GM23338 (cell line): ENCODE data around the gene RPN1. TPM values are rescaled to one million over a fixed set of nuclear protein-coding genes. Genes with fewer than 3 reads are reported as not detected.

ENCODE experiments used
- ATAC-seq: fragments of 200-7000 bp; cut with Tn5 transposase; 3 replicates; pipeline ENCODE4 v1.9.1; 2020
- DNase-seq: peaks from one replicate; pipeline ENCODE4 v3.0.0-alpha.2; 2015; ENCODE audit warnings: low spot score
- H2AFZ ChIP-seq: fragments of 200-600 bp; sonication (generic); 2 replicates; pipeline ENCODE4 v1.8.0; 2016; ENCODE audit warnings: antibody characterized with exemption, mild to moderate bottlenecking, moderate library complexity
- H3F3A ChIP-seq: fragments of 200-600 bp; sonication (generic); replicated peaks from 2 replicates; pipeline ENCODE4 v1.8.0; 2017; ENCODE audit warnings: antibody characterized with exemption, mixed run types, low read depth
- H3K27ac ChIP-seq: fragments of 200-600 bp; sonication (generic); 2 replicates; pipeline ENCODE4 v1.6.1; 2016; ENCODE audit warnings: low read depth
- H3K27me3 ChIP-seq: fragments of 200-600 bp; sonication (generic); 2 replicates; pipeline ENCODE4 v1.8.0; 2016; ENCODE audit warnings: mild to moderate bottlenecking, mixed run types, moderate library complexity; ENCODE audit not compliant: insufficient read depth
- H3K36me3 ChIP-seq: fragments of 200-600 bp; sonication (generic); 2 replicates; pipeline ENCODE4 v1.8.0; 2016; ENCODE audit warnings: mild to moderate bottlenecking; ENCODE audit not compliant: insufficient read depth
- H3K4me1 ChIP-seq: fragments of 200-600 bp; sonication (generic); 2 replicates; pipeline ENCODE4 v1.8.0; 2016; ENCODE audit warnings: mild to moderate bottlenecking, moderate library complexity; ENCODE audit not compliant: insufficient read depth
- H3K4me2 ChIP-seq: fragments of 200-600 bp; sonication (generic); 2 replicates; pipeline ENCODE4 v1.7.1; 2017; ENCODE audit warnings: mixed run types
- H3K4me3 ChIP-seq: fragments of 200-600 bp; sonication (generic); 2 replicates; pipeline ENCODE4 v1.6.1; 2016; ENCODE audit warnings: mixed run types
- H3K79me2 ChIP-seq: fragments of 200-600 bp; sonication (generic); replicated peaks from 2 replicates; pipeline ENCODE4 v1.8.0; 2017; ENCODE audit warnings: mild to moderate bottlenecking; ENCODE audit not compliant: insufficient read depth
- H3K9me2 ChIP-seq: fragments of 200-600 bp; sonication (generic); 2 replicates; pipeline ENCODE4 v1.8.0; 2017; ENCODE audit not compliant: insufficient read depth
- H4K20me1 ChIP-seq: fragments of 200-600 bp; sonication (generic); replicated peaks from 2 replicates; pipeline ENCODE4 v1.8.0; 2017; ENCODE audit warnings: mild to moderate bottlenecking; ENCODE audit not compliant: insufficient read depth
- H3K27ac Mint-ChIP-seq: 2 replicates; pipeline ENCODE4 v1.8.0; 2020; ENCODE audit warnings: inconsistent platforms, mild to moderate bottlenecking, moderate library complexity, mixed read lengths
- H3K27me3 Mint-ChIP-seq: 3 replicates; pipeline ENCODE4 v1.8.0; 2022; ENCODE audit warnings: low read depth, mild to moderate bottlenecking, moderate library complexity, mixed read lengths, inconsistent platforms; ENCODE audit not compliant: insufficient read depth, poor library complexity
- H3K36me3 Mint-ChIP-seq: 3 replicates; pipeline ENCODE4 v1.8.0; 2021; ENCODE audit warnings: low read depth, mild to moderate bottlenecking, inconsistent platforms, moderate library complexity, mixed read lengths
- H3K4me1 Mint-ChIP-seq: 3 replicates; pipeline ENCODE4 v1.8.0; 2020; ENCODE audit warnings: mild to moderate bottlenecking, inconsistent platforms, mixed read lengths
- H3K4me3 Mint-ChIP-seq: 3 replicates; pipeline ENCODE4 v1.8.0; 2021; ENCODE audit warnings: moderate library complexity, mild to moderate bottlenecking, inconsistent platforms, mixed read lengths
- H3K9me3 Mint-ChIP-seq: 3 replicates; pipeline ENCODE4 v1.8.0; 2020; ENCODE audit warnings: moderate library complexity, mild to moderate bottlenecking, inconsistent platforms, mixed read lengths
- CREB1 ChIP-seq: fragments of 250-450 bp; sonication (Bioruptor Pico); IDR thresholded peaks from 2 replicates; pipeline ENCODE4 v1.5.0; 2020; ENCODE audit warnings: low read depth, mild to moderate bottlenecking, moderate library complexity
- EZH2 ChIP-seq: fragments of 200-600 bp; sonication (generic); IDR thresholded peaks from one replicate; pipeline ENCODE4 v1.8.0; 2017; ENCODE audit warnings: antibody characterized with exemption, mild to moderate bottlenecking, low read depth; ENCODE audit not compliant: unreplicated experiment
- EZH2phosphoT487 ChIP-seq: fragments of 200-600 bp; sonication (generic); IDR thresholded peaks from one replicate; pipeline ENCODE4 v1.8.1; 2018; ENCODE audit warnings: antibody characterized with exemption; ENCODE audit not compliant: unreplicated experiment
- JUNB ChIP-seq: IDR thresholded peaks from one replicate; pipeline ENCODE4 v1.6.1; 2016; ENCODE audit warnings: antibody characterized with exemption; ENCODE audit not compliant: unreplicated experiment
- NANOG ChIP-seq: IDR thresholded peaks from 2 replicates; pipeline ENCODE4 v1.6.1; 2016; ENCODE audit warnings: antibody characterized with exemption, borderline replicate concordance
- POLR2AphosphoS5 ChIP-seq: IDR thresholded peaks from 2 replicates; pipeline ENCODE4 v1.6.1; 2016; ENCODE audit warnings: antibody characterized with exemption, low read depth
- STAT1 ChIP-seq: IDR thresholded peaks from one replicate; pipeline ENCODE4 v1.6.1; 2016; ENCODE audit warnings: antibody characterized with exemption; ENCODE audit not compliant: unreplicated experiment
- ZNF114 ChIP-seq: fragments of 250-450 bp; sonication (Bioruptor Pico); IDR thresholded peaks from 2 replicates; pipeline ENCODE4 v1.5.0; 2020; ENCODE audit warnings: mild to moderate bottlenecking, moderate library complexity
- ZNF331 ChIP-seq: fragments of 250-450 bp; sonication (Bioruptor Pico); IDR thresholded peaks from 2 replicates; pipeline ENCODE4 v1.5.0; 2020; ENCODE audit warnings: low read depth, mild to moderate bottlenecking, moderate library complexity
- polyA plus RNA-seq: library from polyadenylated mRNA; unstranded; fragments of >200 nt; fragmentation: Nextera tagmentation; extraction: Ambion mirVana; gene quantifications from 2 replicates; pipeline ENCODE4 v1.2.1, GENCODE V29; 2016
- total RNA-seq: library from RNA; depleted of rRNA; stranded (reverse); fragments of >200 nt; shearing (Covaris generic); gene quantifications from 2 replicates; pipeline ENCODE4 v1.2.3, GENCODE V29; 2014
- TF ChIP-seq, protein P1 (sequence below): IDR thresholded peaks from one replicate; pipeline ENCODE4 v1.6.1; 2018; ENCODE audit warnings: antibody characterized with exemption; ENCODE audit not compliant: unreplicated experiment
- TF ChIP-seq, protein P2 (sequence below): fragments of 250-450 bp; sonication (Bioruptor Pico); IDR thresholded peaks from 2 replicates; pipeline ENCODE4 v1.5.0; 2020; ENCODE audit warnings: mild to moderate bottlenecking, moderate library complexity
- TF ChIP-seq, protein P3 (sequence below): IDR thresholded peaks from 2 replicates; pipeline ENCODE4 v1.6.1; 2016; ENCODE audit warnings: antibody characterized with exemption
- TF ChIP-seq, protein P4 (sequence below), 2 experiments: fragments of 200-600 bp in 1 of 2; sonication (generic) in 1 of 2; conservative IDR thresholded peaks; 2 replicates each; pipeline versions ENCODE4 v1.5.1 to v1.6.1; 2016 to 2017; ENCODE audit warnings: antibody characterized with exemption in 2 of 2, low read depth in 2 of 2, mild to moderate bottlenecking in 2 of 2, moderate library complexity in 1 of 2

The RPN1 gene
- total and polyA plus RNA-seq, 2 experiments from 2014 or later: 111 to 231 TPM

DNA sequence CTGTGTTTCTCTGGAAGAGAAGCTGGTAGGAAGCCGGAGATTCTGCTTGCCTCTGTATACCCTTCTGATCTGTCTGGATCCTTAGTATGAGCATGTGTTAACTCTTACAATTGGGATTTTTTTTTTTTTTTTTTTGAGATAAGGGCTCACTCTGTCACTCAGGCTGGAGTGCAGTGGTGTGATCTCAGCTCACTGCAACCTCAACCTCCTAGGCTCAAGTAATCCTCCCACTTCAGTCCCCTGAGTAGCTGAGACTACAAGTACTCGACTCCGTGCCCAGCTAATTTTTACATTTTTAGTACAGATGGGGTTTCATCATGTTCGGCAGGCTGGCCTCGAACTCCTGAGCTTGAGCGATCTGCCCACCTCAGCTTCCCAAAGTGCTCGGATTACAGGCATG is 44.5 kb downstream of the RPN1 start:
- no peak overlapping the region for H3K4me3 Mint-ChIP-seq
- no peaks in the 10 kb centered on the region for H3K4me1 Mint-ChIP-seq
- no peaks in the 10 kb centered on the region for H3K36me3 ChIP-seq
- H3K27ac Mint-ChIP-seq: no peak overlapping the region
- H3K27me3 ChIP-seq: no peaks in the 10 kb centered on the region
- peaks cover 14% of the 10 kb centered on the region for H3K27me3 Mint-ChIP-seq
- H3K4me2 ChIP-seq: no peak overlapping the region
- no peak overlapping the region for H3K4me3 ChIP-seq
- no peaks in the 10 kb centered on the region; the same call in 1 of the 2 replicates for H4K20me1 ChIP-seq
- H3K9me2 ChIP-seq: no peaks in the 10 kb centered on the region
- no peak for ATAC-seq
- no peak overlapping the region for H2AFZ ChIP-seq
- no peaks in the 10 kb centered on the region for H3F3A ChIP-seq
- H3K79me2 ChIP-seq: no peaks in the 10 kb centered on the region
- H3K4me1 ChIP-seq: no peaks in the 10 kb centered on the region
- H3K27ac ChIP-seq: no peak overlapping the region
- no peak for DNase-seq
- H3K9me3 Mint-ChIP-seq: no peaks in the 10 kb centered on the region
- TF ChIP-seq EZH2phosphoT487 (no peak), ZNF331 (CRISPR knock-in tag) (no peak), NANOG (no peak), ZNF114 (no peak), EZH2 (no peak), CREB1 (no peak), STAT1 (no peak), JUNB (no peak), POLR2AphosphoS5 (no peak)
- TF ChIP-seq, protein P1, sequence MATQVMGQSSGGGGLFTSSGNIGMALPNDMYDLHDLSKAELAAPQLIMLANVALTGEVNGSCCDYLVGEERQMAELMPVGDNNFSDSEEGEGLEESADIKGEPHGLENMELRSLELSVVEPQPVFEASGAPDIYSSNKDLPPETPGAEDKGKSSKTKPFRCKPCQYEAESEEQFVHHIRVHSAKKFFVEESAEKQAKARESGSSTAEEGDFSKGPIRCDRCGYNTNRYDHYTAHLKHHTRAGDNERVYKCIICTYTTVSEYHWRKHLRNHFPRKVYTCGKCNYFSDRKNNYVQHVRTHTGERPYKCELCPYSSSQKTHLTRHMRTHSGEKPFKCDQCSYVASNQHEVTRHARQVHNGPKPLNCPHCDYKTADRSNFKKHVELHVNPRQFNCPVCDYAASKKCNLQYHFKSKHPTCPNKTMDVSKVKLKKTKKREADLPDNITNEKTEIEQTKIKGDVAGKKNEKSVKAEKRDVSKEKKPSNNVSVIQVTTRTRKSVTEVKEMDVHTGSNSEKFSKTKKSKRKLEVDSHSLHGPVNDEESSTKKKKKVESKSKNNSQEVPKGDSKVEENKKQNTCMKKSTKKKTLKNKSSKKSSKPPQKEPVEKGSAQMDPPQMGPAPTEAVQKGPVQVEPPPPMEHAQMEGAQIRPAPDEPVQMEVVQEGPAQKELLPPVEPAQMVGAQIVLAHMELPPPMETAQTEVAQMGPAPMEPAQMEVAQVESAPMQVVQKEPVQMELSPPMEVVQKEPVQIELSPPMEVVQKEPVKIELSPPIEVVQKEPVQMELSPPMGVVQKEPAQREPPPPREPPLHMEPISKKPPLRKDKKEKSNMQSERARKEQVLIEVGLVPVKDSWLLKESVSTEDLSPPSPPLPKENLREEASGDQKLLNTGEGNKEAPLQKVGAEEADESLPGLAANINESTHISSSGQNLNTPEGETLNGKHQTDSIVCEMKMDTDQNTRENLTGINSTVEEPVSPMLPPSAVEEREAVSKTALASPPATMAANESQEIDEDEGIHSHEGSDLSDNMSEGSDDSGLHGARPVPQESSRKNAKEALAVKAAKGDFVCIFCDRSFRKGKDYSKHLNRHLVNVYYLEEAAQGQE: no peak
- TF ChIP-seq, protein P2, sequence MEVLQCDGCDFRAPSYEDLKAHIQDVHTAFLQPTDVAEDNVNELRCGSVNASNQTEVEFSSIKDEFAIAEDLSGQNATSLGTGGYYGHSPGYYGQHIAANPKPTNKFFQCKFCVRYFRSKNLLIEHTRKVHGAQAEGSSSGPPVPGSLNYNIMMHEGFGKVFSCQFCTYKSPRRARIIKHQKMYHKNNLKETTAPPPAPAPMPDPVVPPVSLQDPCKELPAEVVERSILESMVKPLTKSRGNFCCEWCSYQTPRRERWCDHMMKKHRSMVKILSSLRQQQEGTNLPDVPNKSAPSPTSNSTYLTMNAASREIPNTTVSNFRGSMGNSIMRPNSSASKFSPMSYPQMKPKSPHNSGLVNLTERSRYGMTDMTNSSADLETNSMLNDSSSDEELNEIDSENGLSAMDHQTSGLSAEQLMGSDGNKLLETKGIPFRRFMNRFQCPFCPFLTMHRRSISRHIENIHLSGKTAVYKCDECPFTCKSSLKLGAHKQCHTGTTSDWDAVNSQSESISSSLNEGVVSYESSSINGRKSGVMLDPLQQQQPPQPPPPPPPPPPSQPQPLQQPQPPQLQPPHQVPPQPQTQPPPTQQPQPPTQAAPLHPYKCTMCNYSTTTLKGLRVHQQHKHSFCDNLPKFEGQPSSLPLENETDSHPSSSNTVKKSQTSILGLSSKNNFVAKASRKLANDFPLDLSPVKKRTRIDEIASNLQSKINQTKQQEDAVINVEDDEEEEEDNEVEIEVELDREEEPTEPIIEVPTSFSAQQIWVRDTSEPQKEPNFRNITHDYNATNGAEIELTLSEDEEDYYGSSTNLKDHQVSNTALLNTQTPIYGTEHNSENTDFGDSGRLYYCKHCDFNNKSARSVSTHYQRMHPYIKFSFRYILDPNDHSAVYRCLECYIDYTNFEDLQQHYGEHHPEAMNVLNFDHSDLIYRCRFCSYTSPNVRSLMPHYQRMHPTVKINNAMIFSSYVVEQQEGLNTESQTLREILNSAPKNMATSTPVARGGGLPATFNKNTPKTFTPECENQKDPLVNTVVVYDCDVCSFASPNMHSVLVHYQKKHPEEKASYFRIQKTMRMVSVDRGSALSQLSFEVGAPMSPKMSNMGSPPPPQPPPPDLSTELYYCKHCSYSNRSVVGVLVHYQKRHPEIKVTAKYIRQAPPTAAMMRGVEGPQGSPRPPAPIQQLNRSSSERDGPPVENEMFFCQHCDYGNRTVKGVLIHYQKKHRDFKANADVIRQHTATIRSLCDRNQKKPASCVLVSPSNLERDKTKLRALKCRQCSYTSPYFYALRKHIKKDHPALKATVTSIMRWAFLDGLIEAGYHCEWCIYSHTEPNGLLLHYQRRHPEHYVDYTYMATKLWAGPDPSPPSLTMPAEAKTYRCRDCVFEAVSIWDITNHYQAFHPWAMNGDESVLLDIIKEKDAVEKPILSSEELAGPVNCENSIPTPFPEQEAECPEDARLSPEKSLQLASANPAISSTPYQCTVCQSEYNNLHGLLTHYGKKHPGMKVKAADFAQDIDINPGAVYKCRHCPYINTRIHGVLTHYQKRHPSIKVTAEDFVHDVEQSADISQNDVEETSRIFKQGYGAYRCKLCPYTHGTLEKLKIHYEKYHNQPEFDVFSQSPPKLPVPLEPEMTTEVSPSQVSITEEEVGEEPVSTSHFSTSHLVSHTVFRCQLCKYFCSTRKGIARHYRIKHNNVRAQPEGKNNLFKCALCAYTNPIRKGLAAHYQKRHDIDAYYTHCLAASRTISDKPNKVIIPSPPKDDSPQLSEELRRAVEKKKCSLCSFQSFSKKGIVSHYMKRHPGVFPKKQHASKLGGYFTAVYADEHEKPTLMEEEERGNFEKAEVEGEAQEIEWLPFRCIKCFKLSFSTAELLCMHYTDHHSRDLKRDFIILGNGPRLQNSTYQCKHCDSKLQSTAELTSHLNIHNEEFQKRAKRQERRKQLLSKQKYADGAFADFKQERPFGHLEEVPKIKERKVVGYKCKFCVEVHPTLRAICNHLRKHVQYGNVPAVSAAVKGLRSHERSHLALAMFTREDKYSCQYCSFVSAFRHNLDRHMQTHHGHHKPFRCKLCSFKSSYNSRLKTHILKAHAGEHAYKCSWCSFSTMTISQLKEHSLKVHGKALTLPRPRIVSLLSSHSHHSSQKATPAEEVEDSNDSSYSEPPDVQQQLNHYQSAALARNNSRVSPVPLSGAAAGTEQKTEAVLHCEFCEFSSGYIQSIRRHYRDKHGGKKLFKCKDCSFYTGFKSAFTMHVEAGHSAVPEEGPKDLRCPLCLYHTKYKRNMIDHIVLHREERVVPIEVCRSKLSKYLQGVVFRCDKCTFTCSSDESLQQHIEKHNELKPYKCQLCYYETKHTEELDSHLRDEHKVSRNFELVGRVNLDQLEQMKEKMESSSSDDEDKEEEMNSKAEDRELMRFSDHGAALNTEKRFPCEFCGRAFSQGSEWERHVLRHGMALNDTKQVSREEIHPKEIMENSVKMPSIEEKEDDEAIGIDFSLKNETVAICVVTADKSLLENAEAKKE (CRISPR knock-in tag): no peak
- TF ChIP-seq, protein P3, sequence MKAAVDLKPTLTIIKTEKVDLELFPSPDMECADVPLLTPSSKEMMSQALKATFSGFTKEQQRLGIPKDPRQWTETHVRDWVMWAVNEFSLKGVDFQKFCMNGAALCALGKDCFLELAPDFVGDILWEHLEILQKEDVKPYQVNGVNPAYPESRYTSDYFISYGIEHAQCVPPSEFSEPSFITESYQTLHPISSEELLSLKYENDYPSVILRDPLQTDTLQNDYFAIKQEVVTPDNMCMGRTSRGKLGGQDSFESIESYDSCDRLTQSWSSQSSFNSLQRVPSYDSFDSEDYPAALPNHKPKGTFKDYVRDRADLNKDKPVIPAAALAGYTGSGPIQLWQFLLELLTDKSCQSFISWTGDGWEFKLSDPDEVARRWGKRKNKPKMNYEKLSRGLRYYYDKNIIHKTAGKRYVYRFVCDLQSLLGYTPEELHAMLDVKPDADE: no peak
- TF ChIP-seq, protein P4, sequence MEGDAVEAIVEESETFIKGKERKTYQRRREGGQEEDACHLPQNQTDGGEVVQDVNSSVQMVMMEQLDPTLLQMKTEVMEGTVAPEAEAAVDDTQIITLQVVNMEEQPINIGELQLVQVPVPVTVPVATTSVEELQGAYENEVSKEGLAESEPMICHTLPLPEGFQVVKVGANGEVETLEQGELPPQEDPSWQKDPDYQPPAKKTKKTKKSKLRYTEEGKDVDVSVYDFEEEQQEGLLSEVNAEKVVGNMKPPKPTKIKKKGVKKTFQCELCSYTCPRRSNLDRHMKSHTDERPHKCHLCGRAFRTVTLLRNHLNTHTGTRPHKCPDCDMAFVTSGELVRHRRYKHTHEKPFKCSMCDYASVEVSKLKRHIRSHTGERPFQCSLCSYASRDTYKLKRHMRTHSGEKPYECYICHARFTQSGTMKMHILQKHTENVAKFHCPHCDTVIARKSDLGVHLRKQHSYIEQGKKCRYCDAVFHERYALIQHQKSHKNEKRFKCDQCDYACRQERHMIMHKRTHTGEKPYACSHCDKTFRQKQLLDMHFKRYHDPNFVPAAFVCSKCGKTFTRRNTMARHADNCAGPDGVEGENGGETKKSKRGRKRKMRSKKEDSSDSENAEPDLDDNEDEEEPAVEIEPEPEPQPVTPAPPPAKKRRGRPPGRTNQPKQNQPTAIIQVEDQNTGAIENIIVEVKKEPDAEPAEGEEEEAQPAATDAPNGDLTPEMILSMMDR (conservative IDR thresholded peaks at IDR 0.05; ENCODE audit: low read depth in 2 of 2): no peak
- no peaks in the 10 kb centered on the region for H3K36me3 Mint-ChIP-seq
